AG08395 (cell line): Measurements from ENCODE around the gene FMO2.
A peak's percentile ranks its signal among the peaks of the same experiment; 100 is the strongest.

ENCODE experiments used
- DNase-seq: peaks from one replicate; pipeline ENCODE4 v3.0.0; 2012; ENCODE audit warnings: mixed read lengths, low spot score

Gene FMO2

GRCh38 chr1:171174560-171175294, 10.4 kb upstream of the FMO2 start:
- DNase-seq, result no peak

GRCh38 chr1:171177261-171177660, 7.8 kb upstream of the FMO2 start:
- DNase-seq, result no peak

GRCh38 chr1:171179318-171180227, 5.5 kb upstream of the FMO2 start:
- DNase-seq, result no peak

GRCh38 chr1:171180670-171181069, 4.4 kb upstream of the FMO2 start:
- DNase-seq, result no peak

- DNase-seq, result peak; percentile 70
These were observed 3.5 kb downstream of the FMO2 start for GRCh38 chr1:171188388-171189266.

- no peak for DNase-seq
These were observed 6.9 kb downstream of the FMO2 start for GRCh38 chr1:171191992-171192391.

GRCh38 chr1:171195767-171196166, 10.7 kb downstream of the FMO2 start:
- DNase-seq, result no peak

- DNase-seq, result no peak
These were observed 11.3 kb downstream of the FMO2 start for GRCh38 chr1:171196351-171196750.

- DNase-seq, result no peak
These were observed 13.0 kb downstream of the FMO2 start for GRCh38 chr1:171198081-171198480.

- DNase-seq, result no peak
These were observed 19.2 kb downstream of the FMO2 start for GRCh38 chr1:171204296-171204695.

GRCh38 chr1:171206204-171206977, 21.3 kb downstream of the FMO2 start:
- no peak for DNase-seq

- no peak for DNase-seq
These were observed 21.9 kb downstream of the FMO2 start for GRCh38 chr1:171206978-171207355.

- DNase-seq, result no peak
These were observed 22.3 kb downstream of the FMO2 start for GRCh38 chr1:171207377-171207776.

- DNase-seq, result no peak
These were observed 25.3 kb downstream of the FMO2 start for GRCh38 chr1:171210355-171210754.

- no peak for DNase-seq
These were observed 27.7 kb downstream of the FMO2 start for GRCh38 chr1:171212607-171213351.

GRCh38 chr1:171213559-171214454, 28.7 kb downstream of the FMO2 start:
- DNase-seq, result no peak

- no peak for DNase-seq
These were observed 32.8 kb downstream of the FMO2 start for GRCh38 chr1:171217658-171218443.

GRCh38 chr1:171218661-171219060, 33.6 kb downstream of the FMO2 start:
- no peak for DNase-seq
